Astrocyte of the spinal cord (primary cell): ENCODE data around the gene EPOP.

Experiments used
- DNase-seq: peaks from one replicate; pipeline ENCODE4 v3.0.0; 2011; ENCODE audit warnings: low read depth, low spot score
- H3K4me3 ChIP-seq: 2 replicates; pipeline ENCODE4 v1.5.1; 2011; ENCODE audit warnings: low read depth, mild to moderate bottlenecking, low read length, moderate library complexity
- in situ Hi-C: cut with HindIII; loops from 2 replicates; pipeline ENCODE4 v1.10.0; 2017; ENCODE audit warnings: low sequenced_read_pairs
- TF ChIP-seq, protein P1 (sequence below): IDR thresholded peaks from 2 replicates; pipeline ENCODE4 v1.5.1; 2012; ENCODE audit warnings: low read depth, mild to moderate bottlenecking, low read length, inconsistent platforms

Gene EPOP

DNA sequence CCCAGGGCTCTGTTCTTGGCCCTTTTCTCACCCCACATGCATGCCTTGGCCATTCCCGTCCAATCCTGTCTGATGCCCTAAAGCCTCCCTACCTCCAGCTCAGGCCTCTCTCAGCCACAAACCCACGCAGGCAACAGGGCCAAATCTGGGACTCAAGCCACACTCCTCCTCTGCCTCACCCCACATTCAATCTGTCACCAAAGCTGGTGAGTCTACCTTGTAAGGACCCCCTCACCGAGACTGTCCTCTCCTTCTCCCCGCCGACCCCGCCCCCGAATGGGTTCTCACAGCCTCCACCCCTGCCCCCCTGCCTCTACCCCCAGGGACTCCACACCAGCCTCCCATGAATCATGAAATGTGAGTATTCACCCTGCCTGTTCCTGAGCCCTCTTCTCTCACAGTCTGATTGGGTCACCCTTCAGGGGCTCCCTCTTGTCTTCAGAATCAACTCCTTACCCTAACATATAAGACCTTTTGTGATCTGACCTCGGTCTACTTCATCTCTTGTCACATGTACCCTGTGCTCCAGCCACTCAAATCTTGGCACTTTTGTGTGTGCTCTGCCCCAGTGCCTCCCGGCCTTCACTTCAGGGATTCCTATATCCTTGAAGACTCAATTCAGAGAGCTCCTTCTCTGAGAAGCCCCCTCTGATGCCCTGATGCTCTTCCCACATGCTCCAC lies 10.7 kb downstream of the EPOP start:
- DNase-seq = no peak

GRCh38 chr17:38663125-38663751 lies 11.5 kb downstream of the EPOP start:
- in situ Hi-C loops = no loop called here
- TF ChIP-seq, protein P1, sequence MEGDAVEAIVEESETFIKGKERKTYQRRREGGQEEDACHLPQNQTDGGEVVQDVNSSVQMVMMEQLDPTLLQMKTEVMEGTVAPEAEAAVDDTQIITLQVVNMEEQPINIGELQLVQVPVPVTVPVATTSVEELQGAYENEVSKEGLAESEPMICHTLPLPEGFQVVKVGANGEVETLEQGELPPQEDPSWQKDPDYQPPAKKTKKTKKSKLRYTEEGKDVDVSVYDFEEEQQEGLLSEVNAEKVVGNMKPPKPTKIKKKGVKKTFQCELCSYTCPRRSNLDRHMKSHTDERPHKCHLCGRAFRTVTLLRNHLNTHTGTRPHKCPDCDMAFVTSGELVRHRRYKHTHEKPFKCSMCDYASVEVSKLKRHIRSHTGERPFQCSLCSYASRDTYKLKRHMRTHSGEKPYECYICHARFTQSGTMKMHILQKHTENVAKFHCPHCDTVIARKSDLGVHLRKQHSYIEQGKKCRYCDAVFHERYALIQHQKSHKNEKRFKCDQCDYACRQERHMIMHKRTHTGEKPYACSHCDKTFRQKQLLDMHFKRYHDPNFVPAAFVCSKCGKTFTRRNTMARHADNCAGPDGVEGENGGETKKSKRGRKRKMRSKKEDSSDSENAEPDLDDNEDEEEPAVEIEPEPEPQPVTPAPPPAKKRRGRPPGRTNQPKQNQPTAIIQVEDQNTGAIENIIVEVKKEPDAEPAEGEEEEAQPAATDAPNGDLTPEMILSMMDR = peak; percentile 87
- peak; percentile 34 for DNase-seq
- no peak overlapping the region for H3K4me3 ChIP-seq

More for the DNA sequence above, 10.7 kb downstream of the EPOP start:
- in situ Hi-C loops = no loop called here
- H3K4me3 ChIP-seq = no peak overlapping the region
- TF ChIP-seq, protein P1 = no peak

DNA sequence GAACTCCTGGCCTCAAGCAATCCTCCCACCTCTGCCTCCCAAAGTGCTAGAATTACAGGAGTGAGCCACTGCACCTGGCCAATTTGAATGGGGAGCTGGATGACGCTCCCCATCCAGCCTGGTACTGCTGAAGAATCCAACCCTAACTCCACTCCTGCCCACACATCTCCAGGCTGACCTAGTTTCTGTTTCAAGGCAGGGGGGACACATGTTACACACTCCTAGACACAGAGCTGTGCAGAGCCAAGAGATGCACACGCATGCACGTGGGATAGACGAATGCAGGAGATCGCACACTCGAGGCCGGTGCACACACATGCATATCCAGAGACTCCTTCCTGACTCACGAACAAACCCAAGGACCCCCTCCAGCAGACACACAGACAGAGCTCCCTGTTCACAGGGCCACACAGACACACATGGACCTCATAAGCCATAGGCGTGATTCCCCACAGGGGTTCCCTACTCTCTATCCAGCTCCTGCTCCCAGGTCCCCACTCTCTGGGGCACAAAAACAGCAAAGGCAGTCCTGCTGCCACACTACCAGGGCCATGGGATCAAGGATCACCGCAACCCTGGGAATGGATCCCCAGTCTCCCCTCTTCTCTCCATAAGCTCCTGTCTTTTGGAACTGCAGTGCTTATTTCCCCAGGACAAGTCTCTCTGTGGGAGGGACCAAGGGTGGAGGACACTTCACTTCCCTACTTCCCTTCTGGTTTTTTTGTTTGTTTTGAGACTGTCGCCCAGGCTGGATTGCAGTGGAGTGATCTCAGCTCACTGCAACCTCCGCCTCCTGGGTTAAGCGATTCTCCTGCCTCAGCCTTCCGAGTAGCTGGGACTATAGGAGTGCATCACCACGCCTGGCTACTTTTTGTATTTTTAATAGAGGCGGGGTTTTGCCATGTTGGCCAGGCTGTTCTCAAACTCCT lies 14.4 kb downstream of the EPOP start:
- H3K4me3 ChIP-seq = no peak overlapping the region
- TF ChIP-seq, protein P1 = no peak
- DNase-seq = no peak
- in situ Hi-C loops = no loop called here

DNA sequence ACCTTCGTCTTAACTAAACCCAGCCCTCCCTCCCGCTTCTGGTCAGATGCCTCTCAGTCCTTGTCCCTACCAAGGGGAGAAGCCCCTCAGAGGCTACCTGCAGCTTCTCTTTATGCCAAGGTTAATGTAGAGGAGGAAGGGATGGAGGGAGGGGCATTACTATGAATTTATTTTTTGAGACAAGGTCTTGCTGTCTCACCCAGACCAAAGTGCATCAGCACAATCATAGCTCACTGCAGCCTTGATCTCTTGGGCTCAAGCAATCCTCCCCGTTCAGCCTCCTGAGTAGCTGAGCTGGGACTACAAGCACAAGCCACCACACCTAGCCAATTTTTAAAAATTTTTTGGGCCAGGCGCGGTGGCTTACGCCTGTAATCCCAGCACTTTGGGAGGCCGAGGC lies 15.3 kb downstream of the EPOP start:
- DNase-seq = no peak
- TF ChIP-seq, protein P1 = no peak
- H3K4me3 ChIP-seq = no peak overlapping the region
- in situ Hi-C loops = no loop called here

DNA sequence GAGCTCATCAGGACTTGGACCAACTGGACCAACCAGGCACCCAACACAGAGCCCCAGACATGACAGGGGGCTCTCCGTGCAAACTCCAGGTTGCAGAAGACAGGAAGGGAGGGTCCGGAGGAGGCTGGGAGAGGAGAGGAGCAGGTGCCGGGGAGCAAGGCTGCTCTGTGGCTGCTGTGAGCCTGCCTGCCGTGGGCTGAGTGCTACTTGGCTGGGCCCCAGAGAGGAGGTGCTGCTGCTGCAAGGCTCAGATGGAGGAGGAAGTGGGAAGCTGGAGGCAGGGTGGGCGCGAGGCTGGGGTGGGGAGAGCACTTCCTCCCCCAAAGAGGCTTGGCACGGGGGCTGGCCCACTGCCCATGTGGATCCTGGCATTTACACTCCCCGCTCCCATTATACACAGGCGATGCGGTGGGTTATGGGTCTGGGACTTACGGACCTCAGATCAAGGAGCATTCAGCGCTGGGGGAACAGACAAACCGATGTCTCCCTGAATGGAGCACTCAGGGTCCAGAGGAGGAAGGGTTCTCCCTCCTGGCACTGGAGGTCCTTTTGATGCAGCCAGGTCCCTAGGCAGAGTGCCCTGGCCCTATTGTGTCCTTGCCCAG lies 15.9 kb downstream of the EPOP start:
- TF ChIP-seq, protein P1 = no peak
- DNase-seq = no peak
- in situ Hi-C loops = no loop called here
- H3K4me3 ChIP-seq = no peak overlapping the region
